ENCODE measurements around the gene KRTAP4-16. TPM values are rescaled to one million over a fixed set of nuclear protein-coding genes. Genes with fewer than 3 reads are reported as not detected.
"Not testable (repeated sequence)": the region's sequence is repeated elsewhere in the genome, so short reads cannot be mapped to it uniquely, and the experiment has no call there.

Gene KRTAP4-16
- total RNA-seq, 4 donors from 2014 or later = not detected

DNA sequence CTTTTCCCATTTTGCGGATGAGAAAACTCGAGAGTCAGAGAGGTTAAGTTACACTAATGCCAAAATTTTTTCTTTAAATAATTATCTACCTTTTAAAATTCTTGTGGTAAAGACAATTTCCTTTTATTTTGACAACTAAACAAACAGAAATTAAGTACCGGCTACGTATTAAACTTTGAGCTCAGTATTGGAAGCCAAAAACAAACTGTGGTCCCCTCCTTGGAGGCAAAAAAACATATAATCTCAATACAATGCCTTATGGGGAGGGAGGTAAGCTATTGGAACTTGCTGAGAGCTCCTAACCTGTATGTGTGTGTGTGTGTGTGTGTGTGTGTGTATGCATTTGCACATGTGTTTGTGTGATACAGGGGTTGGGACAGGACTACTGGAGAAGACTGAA is 38.6 kb downstream of the KRTAP4-16 start:
- TF ChIP-seq, protein P1, sequence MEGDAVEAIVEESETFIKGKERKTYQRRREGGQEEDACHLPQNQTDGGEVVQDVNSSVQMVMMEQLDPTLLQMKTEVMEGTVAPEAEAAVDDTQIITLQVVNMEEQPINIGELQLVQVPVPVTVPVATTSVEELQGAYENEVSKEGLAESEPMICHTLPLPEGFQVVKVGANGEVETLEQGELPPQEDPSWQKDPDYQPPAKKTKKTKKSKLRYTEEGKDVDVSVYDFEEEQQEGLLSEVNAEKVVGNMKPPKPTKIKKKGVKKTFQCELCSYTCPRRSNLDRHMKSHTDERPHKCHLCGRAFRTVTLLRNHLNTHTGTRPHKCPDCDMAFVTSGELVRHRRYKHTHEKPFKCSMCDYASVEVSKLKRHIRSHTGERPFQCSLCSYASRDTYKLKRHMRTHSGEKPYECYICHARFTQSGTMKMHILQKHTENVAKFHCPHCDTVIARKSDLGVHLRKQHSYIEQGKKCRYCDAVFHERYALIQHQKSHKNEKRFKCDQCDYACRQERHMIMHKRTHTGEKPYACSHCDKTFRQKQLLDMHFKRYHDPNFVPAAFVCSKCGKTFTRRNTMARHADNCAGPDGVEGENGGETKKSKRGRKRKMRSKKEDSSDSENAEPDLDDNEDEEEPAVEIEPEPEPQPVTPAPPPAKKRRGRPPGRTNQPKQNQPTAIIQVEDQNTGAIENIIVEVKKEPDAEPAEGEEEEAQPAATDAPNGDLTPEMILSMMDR (IDR thresholded peaks at IDR 0.05; ENCODE audit: low read depth) = no peak

DNA sequence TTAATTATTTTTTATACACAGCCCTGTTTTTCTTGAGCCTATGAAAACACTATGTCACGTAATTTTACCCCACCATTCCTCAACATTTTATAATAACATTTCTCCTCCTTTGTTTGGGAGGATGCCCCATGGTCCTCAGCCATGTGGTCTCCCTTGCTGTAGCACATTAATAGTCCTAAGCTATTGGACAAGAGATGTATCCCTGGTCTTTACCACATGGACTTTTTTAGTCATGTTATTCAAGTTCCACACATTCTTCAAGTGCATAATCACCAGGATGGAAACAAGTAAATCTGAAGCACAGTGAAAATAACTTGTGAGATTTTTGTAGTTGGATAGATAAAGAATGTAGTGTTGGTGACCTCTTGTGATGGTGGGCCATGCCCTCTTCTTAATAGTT is 40.0 kb downstream of the KRTAP4-16 start:
- TF ChIP-seq, protein P1 (IDR thresholded peaks at IDR 0.05; ENCODE audit: low read depth) = no peak

DNA sequence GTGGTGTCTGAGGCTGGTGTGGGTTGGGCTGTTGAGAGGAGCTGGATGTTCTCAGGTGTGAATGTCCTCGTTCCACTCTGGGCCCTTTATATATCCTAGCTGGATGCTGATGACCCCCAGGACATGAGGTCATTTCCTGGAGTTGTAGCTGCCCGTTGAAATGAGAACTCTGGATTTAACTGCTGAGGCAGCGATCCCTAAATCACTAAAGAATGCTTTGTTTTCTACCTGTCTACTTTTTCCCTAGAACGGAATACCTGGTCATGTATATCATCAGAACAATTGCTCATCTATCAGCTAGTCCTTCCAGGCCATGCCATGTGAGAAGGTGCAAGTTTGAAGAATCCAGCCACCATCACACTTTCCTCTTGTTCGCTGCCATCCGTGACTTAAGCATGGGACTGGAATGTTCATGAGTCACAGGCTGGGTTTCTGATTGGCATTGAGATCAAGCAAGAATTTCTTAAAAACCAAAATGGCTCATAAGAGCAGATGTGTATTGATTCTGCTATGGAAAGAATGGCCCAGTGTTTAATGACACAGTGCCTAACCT is 41.9 kb downstream of the KRTAP4-16 start, which contains the start of gene KRTAP2-3:
Gene KRTAP2-3, minus strand, starts transcription at position 63 of the 553 bp plus-strand sequence. CDS start 64 bp downstream, outside the sequence.
- TF ChIP-seq, protein P1 (IDR thresholded peaks at IDR 0.05; ENCODE audit: low read depth) = no peak

DNA sequence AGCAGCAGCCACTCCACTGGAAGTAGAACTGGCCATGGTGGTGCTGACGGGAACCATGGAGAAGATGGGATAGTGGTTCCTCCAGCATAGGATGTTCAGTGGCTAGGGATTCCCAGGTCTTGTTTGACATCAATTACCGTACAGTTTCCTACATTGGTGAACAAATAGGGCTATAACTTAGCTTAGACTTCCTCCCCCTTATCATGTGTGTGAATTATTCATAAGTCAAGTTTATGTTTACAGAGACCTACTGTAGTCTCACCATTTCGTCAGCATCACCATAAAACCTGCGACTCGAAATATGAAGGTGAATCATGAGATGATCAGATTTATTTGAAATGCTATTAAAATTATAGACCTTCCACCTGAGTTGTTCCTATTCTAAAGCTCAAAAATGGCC is 43.3 kb downstream of the KRTAP4-16 start:
- TF ChIP-seq, protein P1 (IDR thresholded peaks at IDR 0.05; ENCODE audit: low read depth) = no peak

DNA sequence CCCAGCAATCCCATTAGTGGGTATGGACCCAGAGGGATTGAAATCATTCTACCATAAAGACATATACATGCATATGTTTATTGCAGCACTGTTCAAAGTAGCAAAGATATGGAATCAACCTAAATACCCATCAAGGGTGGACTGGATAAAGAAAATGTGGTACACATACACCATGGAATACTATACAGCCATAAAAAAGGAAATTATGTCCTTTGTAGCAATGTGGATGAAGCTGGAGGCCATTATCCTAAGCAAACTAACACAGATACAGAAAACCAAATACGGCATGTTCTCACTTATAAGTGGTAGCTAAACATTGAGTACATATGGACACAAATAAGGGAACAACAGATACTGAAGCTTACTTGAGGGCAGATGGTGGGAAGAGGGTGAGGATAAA is 44.5 kb downstream of the KRTAP4-16 start:
- TF ChIP-seq, protein P1 (IDR thresholded peaks at IDR 0.05; ENCODE audit: low read depth) = no peak

DNA sequence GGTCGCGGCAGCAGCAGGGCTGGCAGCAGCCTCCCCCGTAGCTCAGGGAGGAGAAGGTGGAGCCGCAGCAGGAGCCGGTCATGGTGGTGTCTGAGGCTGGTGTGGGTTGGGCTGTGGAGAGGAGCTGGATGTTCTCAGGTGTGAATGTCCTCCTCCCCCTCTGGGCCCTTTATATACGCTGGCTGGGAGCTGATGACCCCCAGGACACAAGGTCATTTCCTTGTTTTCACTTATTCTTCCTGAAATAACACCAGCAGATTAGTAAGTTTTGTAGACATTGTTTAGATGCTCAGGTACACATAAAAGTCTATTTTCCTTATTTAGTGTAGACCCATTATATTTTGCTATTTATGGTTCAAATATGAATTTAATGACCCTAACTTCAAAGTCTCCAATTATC is 46.9 kb downstream of the KRTAP4-16 start, which contains the start of gene KRTAP2-2:
Gene KRTAP2-2, minus strand, starts transcription at position 101 of the 400 bp plus-strand sequence. Its CDS starts 19 bp downstream, at position 82.
- TF ChIP-seq, protein P1 (IDR thresholded peaks at IDR 0.05; ENCODE audit: low read depth) = not testable (repeated sequence)

DNA sequence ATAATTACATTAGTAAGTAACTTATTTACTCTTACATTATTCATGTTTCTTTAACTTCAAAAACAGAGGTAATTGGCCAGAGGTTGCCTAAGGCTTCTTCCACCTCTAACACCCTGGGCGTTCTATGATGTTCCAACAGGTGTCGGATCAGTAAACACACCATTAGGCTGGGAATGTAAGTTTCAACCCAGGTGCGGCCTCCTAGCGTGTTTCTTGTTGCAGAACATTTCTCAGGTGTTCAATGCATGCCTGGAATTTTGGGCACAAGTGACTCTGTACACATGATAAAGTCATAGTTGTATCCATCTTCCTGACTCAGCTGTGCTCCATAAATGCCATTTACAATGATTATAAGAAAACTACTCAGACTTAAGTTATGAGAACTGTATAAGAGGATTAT is 48.0 kb downstream of the KRTAP4-16 start:
- TF ChIP-seq, protein P1 (IDR thresholded peaks at IDR 0.05; ENCODE audit: low read depth) = no peak
